Measurements from ENCODE around the gene CD44. TPM values are rescaled to one million over a fixed set of nuclear protein-coding genes. Genes with fewer than 3 reads are reported as not detected.

Gene CD44
- total RNA-seq, 1 experiment from 2014 or later: 15.9 TPM

DNA sequence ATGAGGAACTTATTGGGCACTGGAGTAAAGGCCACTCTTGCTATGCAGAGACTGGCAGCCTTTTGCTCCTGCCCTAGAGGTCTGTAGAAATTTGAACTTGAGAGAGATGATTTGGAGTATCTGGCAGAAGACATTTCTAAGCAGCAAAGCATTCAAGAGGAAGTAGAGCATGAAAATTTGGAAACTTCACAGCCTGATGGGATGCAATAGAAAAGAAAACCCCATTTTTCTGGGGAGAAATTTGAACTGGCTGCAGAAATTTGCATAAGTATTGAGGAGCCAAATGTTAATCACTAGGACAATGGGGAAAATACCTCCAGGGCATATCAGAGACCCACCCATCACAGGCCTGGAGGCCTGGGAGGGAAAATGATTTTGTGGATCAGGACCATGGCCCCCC is 29.9 kb upstream of the CD44 start:
- H3K9me3 ChIP-seq (ENCODE audit: low read depth, low read length, poor library complexity, severe bottlenecking): no peaks in the 10 kb centered on the region
- no peak overlapping the region for H3K4me3 ChIP-seq (ENCODE audit: low read depth, low read length, poor library complexity, severe bottlenecking)
- TF ChIP-seq, protein P1, sequence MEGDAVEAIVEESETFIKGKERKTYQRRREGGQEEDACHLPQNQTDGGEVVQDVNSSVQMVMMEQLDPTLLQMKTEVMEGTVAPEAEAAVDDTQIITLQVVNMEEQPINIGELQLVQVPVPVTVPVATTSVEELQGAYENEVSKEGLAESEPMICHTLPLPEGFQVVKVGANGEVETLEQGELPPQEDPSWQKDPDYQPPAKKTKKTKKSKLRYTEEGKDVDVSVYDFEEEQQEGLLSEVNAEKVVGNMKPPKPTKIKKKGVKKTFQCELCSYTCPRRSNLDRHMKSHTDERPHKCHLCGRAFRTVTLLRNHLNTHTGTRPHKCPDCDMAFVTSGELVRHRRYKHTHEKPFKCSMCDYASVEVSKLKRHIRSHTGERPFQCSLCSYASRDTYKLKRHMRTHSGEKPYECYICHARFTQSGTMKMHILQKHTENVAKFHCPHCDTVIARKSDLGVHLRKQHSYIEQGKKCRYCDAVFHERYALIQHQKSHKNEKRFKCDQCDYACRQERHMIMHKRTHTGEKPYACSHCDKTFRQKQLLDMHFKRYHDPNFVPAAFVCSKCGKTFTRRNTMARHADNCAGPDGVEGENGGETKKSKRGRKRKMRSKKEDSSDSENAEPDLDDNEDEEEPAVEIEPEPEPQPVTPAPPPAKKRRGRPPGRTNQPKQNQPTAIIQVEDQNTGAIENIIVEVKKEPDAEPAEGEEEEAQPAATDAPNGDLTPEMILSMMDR (conservative IDR thresholded peaks at IDR 0.05; ENCODE audit: low read depth, low read length): no peak
- TF ChIP-seq EZH2 (IDR thresholded peaks at IDR 0.05; ENCODE audit: borderline replicate concordance, low read depth, low read length, poor library complexity, severe bottlenecking): no peak
- peaks cover 33% of the 10 kb centered on the region for H3K27me3 ChIP-seq (replicated peaks; ENCODE audit: insufficient read depth, low read depth, low read length, poor library complexity)
- POLR2A ChIA-PET (ENCODE audit: low non-redundant PET): no interaction called here
- H3K36me3 ChIP-seq (ENCODE audit: insufficient read depth, low read length, poor library complexity, severe bottlenecking): no peaks in the 10 kb centered on the region
- intact Hi-C loops (cut with micrococcal nuclease; ENCODE audit: unreplicated experiment): no loop called here
- H3K27ac ChIP-seq (ENCODE audit: low read depth, low read length, poor library complexity, severe bottlenecking): no peak overlapping the region
- BruUV-seq (replicated peaks): no TSS peak
- no peak for DNase-seq (ENCODE audit: low spot score)
- CTCF ChIA-PET: no interaction called here
- no peaks in the 10 kb centered on the region for H3K4me1 ChIP-seq (ENCODE audit: insufficient read depth, low read length, poor library complexity, severe bottlenecking)

DNA sequence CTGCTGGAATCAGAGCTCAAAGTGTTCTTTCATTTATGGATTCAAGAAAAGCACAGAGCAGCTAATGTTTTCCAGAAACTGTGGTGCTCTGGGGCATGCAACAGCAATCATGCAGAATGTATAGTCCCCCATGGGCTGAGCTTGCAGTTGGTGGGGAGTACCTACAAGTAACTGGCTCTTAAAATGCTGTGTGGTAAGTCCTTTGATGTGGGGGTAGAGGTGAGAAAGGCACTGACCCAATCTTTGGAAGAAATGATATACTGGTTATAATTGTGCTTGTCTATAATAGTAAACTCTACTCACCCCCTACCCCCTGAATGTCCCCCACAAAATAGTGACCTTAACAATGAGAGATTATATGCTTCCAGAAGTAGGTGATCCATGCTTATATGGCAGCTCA is 29.1 kb upstream of the CD44 start:
- intact Hi-C loops (cut with micrococcal nuclease; ENCODE audit: unreplicated experiment): no loop called here
- H3K36me3 ChIP-seq (ENCODE audit: insufficient read depth, low read length, poor library complexity, severe bottlenecking): no peaks in the 10 kb centered on the region
- H3K4me3 ChIP-seq (ENCODE audit: low read depth, low read length, poor library complexity, severe bottlenecking): no peak overlapping the region
- ChIA-PET CTCF (no interaction called here), POLR2A (ENCODE audit: low non-redundant PET) (no interaction called here)
- peaks cover 39% of the 10 kb centered on the region for H3K27me3 ChIP-seq (replicated peaks; ENCODE audit: insufficient read depth, low read depth, low read length, poor library complexity)
- TF ChIP-seq, protein P1 (conservative IDR thresholded peaks at IDR 0.05; ENCODE audit: low read depth, low read length): no peak
- TF ChIP-seq EZH2 (IDR thresholded peaks at IDR 0.05; ENCODE audit: borderline replicate concordance, low read depth, low read length, poor library complexity, severe bottlenecking): no peak
- no peaks in the 10 kb centered on the region for H3K9me3 ChIP-seq (ENCODE audit: low read depth, low read length, poor library complexity, severe bottlenecking)
- H3K4me1 ChIP-seq (ENCODE audit: insufficient read depth, low read length, poor library complexity, severe bottlenecking): no peaks in the 10 kb centered on the region
- BruUV-seq (replicated peaks): no TSS peak
- DNase-seq (ENCODE audit: low spot score): no peak
- no peak overlapping the region for H3K27ac ChIP-seq (ENCODE audit: low read depth, low read length, poor library complexity, severe bottlenecking)

DNA sequence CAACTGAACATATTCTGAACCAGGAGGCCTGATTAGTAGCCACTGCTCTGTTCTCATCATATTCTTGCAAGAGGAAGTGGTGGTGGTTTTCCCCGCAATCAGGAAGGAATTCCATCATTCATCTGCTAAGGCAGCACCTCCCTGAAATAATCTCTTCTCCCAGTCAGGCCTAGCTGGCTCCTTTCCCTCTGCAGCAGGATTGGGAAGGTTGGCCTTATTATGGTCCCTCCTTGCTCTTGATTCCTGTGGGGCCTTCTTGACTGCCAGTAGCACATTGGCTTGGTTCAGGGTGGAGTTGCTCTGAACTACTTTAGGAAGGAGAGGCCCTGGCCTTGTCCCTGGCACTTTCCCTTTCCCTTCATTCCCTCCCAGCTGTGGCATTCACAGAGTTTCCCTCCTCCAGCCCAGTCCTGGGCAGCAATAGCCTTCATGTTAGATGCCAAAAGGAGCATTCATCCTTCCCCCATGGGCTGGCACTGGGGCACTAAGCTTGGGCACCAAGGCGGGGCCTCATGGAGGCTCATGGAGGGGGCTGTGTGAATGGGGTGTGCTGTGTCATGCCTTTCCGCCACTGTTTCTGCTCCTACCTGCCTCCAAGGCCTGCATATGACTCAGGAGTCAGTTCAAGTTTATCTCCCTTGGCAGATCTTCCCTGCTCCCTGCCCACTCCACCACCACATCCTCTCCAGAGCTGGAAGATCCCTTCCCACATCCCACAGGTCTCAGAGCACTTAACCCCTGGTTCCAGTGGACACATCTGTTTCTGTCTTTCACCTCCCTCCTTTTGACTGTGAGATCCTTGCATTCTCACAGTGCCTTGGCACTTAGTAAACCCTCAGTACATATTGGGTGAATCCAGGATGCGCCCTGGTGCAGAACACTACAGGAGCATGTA is 27.6 kb upstream of the CD44 start:
- no peak overlapping the region for H3K4me3 ChIP-seq (ENCODE audit: low read depth, low read length, poor library complexity, severe bottlenecking)
- ChIA-PET CTCF (no interaction called here), POLR2A (ENCODE audit: low non-redundant PET) (no interaction called here)
- peaks cover 53% of the 10 kb centered on the region for H3K27me3 ChIP-seq (replicated peaks; ENCODE audit: insufficient read depth, low read depth, low read length, poor library complexity)
- TF ChIP-seq, protein P1 (conservative IDR thresholded peaks at IDR 0.05; ENCODE audit: low read depth, low read length): no peak
- no peak for TF ChIP-seq EZH2 (IDR thresholded peaks at IDR 0.05; ENCODE audit: borderline replicate concordance, low read depth, low read length, poor library complexity, severe bottlenecking)
- intact Hi-C loops (cut with micrococcal nuclease; ENCODE audit: unreplicated experiment): no loop called here
- no peak for DNase-seq (ENCODE audit: low spot score)
- H3K27ac ChIP-seq (ENCODE audit: low read depth, low read length, poor library complexity, severe bottlenecking): no peak overlapping the region
- H3K36me3 ChIP-seq (ENCODE audit: insufficient read depth, low read length, poor library complexity, severe bottlenecking): no peaks in the 10 kb centered on the region
- H3K9me3 ChIP-seq (ENCODE audit: low read depth, low read length, poor library complexity, severe bottlenecking): no peaks in the 10 kb centered on the region
- no peaks in the 10 kb centered on the region for H3K4me1 ChIP-seq (ENCODE audit: insufficient read depth, low read length, poor library complexity, severe bottlenecking)
- BruUV-seq (replicated peaks): no TSS peak

Measured in A673 (cell line).